Measurements from ENCODE around the gene C10orf105.

C10orf105 gene

GRCh38 chr10:71751515-71752224 is 32.1 kb upstream of the C10orf105 start:
- no peak for DNase-seq

DNA sequence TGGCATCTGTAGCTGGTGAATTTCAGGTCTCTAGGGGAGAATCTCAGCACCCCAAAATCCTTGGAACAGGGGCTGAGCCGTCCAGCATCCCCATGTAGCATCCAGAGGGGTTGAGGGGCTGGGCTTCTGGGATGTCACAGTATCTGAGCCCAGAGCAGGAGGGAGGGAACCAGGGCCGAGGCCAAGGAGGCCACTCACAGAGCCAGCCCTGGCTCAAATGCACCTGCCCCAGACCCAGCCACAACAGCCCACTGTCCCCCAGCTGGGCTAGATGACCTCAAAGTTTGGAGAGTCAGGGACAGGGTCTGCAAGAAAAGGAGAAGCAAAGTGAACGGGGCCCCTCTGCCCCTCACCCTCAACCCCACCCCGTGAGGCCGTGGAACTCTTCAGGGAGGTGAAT is 31.4 kb upstream of the C10orf105 start:
- no peak for DNase-seq

- no peak for DNase-seq
Measured at GRCh38 chr10:71750124-71750841, 30.7 kb upstream of the C10orf105 start.

GRCh38 chr10:71749396-71749795 is 29.8 kb upstream of the C10orf105 start:
- no peak for DNase-seq

DNA sequence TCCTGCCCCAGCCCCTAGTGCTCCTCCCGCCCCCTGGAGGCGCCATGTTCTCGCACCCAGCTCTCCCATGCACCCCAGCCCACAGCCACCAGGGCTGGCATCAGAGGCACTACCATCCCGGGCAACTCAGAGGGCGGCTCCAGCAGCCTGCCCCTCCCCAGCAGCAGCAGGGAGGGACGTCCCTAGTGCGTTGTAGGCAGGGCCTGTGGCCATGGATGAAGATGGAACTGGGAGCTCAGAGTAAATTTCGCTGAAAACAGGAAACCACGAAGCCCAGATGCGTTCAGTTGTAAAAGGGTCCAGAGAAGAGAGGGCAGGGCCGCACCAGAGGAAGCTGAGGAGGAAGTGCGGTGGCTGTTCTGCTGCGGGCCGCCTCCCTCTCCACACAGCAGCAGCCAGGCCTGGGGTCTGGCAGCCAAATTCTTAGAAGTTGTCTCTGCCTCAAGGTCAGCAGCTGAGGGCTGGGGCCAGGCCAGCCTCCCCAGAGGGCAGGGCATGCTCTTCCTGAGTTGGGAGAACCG is 29.2 kb upstream of the C10orf105 start:
- DNase-seq = no peak

GRCh38 chr10:71747551-71748523 is 28.3 kb upstream of the C10orf105 start:
- no peak for DNase-seq

- DNase-seq = no peak
Measured at GRCh38 chr10:71747039-71747531, 27.5 kb upstream of the C10orf105 start.

GRCh38 chr10:71746344-71747037 is 26.9 kb upstream of the C10orf105 start:
- DNase-seq = no peak

DNA sequence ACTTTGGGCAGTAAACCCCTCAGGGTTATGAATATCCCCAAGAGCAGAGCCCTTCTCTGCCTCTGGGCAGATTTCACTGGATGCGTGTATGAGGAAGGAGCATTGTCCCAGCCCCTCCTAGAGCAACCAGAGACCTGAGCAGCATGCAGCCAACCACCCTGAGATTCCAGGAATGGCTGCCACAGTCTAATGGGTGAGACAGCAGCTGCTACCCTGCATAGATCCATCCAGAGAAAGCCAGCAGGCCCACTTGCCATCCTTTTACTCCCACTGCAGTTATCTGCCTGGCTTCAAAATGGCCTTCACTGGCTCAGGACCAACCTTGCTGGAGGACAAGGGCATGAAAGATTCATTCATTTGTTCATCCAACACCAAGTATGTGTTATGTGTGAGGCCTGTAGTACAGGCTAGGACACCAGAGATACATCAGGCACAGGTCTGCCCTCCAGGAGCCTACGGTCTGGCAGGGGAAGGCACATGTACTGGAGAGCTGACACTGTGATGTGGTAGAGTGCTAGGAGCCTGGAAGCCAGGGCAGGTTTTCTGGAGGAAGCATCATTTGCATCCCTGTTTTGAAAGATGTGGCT is 26.2 kb upstream of the C10orf105 start:
- no peak for DNase-seq

DNA sequence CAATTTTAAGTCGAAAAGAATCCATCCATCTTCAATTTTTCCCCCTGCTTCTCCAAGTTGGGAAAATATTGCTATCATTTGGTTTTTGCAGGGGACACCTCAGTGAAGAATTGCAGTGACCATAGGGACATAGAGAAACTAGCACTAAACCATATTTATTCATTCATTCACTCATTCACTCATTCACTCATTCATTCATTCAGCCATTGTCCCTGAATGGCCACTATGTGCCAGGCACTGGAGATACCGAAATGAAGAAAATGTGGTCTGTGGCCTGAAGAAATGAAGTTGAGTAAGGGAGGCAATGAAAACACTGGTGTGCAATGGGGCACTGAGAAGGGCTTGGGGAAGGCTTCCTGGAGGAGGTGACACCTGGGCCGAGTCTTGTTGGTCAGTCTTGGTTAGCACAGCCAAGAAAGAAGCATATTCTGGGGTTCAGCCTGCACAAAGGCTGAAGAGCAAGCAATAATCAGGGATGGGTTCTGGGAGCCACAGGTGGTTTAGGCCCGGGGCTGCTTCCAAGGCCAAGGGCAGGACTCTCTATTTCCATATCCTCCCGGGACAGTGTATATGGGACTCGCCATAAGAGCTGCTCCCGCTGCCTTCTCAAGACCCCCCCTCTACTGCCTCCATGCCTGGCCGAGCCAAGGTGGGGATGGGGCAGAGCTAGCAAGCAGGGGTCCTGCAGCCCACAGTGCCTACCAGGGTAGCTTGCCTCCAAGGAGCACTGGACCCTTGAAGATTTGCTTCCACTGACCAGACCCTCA is 25.5 kb upstream of the C10orf105 start:
- DNase-seq = no peak

GRCh38 chr10:71743866-71744265 is 24.3 kb upstream of the C10orf105 start:
- DNase-seq = no peak

GRCh38 chr10:71743089-71743838 is 23.7 kb upstream of the C10orf105 start:
- no peak for DNase-seq

DNA sequence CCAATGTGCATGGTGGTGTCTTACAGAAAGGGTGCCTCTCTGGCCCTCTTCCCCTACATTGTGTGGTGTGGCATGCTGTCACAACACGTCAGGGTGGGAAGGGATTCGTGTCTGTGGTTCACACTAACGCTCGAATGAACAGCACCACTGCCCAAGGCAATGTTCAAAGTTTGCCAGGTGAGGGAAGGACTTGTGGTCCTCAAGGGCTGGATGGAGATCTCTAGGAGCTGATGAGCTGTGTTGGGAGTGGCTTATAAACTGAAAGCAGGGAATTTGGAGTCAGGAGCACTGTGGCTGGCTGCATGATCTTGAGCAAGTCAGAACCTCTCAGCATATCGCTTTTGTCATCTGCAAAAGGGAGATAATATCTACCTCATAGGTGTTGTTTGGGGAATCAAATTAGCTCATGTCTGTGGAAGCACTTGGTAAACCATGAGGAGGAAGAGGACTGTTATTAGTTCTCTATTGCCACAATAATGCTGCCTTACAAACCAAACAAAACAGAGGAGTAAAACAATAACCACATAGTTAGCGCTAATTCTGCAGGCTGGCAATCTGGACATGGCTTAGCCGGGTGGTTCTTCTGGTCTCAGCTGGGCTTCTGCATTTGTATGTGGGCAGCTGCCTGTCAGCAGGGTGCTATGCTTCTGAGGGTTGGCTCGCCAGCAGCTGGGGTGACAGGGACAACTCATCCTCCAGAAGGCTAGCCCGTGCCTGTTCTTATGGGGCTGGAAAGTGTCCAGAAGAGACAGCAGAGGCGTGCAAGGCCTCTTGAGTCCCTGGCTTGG is 22.9 kb upstream of the C10orf105 start:
- DNase-seq = no peak

DNA sequence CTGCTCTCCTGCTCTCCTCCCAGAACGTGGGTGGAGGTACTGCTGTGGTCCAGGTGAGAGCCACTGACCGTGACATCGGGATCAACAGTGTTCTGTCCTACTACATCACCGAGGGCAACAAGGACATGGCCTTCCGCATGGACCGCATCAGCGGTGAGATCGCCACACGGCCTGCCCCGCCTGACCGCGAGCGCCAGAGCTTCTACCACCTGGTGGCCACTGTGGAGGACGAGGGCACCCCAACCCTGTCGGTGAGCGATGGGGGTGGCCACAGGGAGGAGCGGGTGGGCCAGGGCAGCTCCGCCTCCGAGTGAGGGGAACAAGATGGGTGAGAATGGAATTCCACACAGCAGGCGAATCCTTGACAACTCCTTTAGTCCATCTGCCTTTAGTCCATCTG is 22.1 kb upstream of the C10orf105 start:
- DNase-seq = no peak

- DNase-seq = no peak
Measured at GRCh38 chr10:71741029-71741428, 21.5 kb upstream of the C10orf105 start.

DNA sequence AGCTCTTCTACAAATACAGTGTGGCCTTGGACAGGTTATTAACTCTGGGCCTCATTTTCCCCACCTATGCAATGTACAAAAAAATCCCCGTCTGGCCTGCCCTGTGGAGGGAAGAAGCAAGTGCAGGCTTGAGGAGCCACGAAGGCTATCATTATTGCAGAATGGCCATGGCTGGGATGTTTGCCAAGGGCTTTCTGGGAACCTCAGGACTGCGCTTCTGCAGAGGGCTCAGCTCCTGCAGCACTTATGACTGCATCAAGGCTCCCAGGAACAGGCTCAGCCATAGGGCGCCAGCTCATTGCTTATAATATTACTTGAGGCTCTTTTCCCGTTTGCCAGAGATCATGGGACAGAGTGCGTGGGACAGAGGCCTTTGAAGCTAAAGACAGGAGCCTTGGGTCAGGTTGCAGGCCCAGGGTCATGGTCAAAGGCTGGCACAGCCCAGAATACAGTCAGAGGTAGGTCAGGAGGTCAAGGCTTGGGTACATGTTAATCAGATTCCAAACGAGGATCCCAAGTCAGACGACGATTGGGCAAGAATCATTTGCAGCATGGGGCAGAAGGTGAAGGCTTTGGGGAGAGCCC is 20.6 kb upstream of the C10orf105 start:
- DNase-seq = peak; percentile 12

- no peak for DNase-seq
Measured at GRCh38 chr10:71739358-71739900, 19.9 kb upstream of the C10orf105 start.

DNA sequence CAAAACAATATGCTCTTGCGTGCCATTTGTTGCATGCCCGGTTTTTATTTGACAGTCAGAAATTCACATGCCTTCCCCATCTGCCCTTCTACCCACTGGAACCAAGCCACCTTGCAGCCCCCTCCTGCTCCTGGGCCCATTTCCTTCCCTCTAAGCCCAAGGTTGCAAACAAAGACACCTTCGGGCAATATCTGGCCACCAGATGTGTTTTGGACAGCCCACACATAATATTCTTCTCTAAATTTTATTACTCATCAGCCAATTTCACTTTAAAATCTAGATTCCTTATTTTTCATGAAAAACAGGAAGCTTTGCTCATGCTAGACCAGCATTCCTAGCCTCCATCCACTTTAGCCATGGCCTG is 18.2 kb upstream of the C10orf105 start:
- no peak for DNase-seq

All from DMS79 (cell line).